SK-N-SH (cell line): ENCODE results near the gene TMEM123. TPM values are rescaled to one million over a fixed set of nuclear protein-coding genes. Genes with fewer than 3 reads are reported as not detected.
"Not testable (repeated sequence)": the region's sequence is repeated elsewhere in the genome, so short reads cannot be mapped to it uniquely, and the experiment has no call there.

Experiments
- CTCF ChIA-PET: fragments of 300-600, 350-600 bp; formaldehyde crosslinking; extraction: SDS; loops from one replicate; lab custom pipeline; 2021; lab: Yijun Ruan, JAX
- POLR2A ChIA-PET: fragments of 350-600 bp; sonication (Branson Sonifier 250); formaldehyde crosslinking; extraction: SDS; loops from one replicate; lab custom pipeline; 2020; ENCODE audit warnings: antibody characterized with exemption, inconsistent platforms; lab: Yijun Ruan, JAX
- DNase-seq: peaks from one replicate; pipeline ENCODE4 v3.0.0; 2012
- H2AFZ ChIP-seq: fragments of 200-600 bp; sonication (generic); 2 replicates; pipeline ENCODE4 v1.8.1; 2016; ENCODE audit warnings: antibody characterized with exemption, mild to moderate bottlenecking, low read depth
- H3F3A ChIP-seq: fragments of 200-600 bp; sonication (generic); replicated peaks from 2 replicates; pipeline ENCODE3; 2016; ENCODE audit warnings: antibody characterized with exemption, mild to moderate bottlenecking; ENCODE audit not compliant: insufficient read depth
- H3K27ac ChIP-seq, 2 experiments: fragments of 200-500 bp in 1 of 2; fragments of 200-600 bp in 1 of 2; sonication (Bioruptor generic) in 1 of 2; sonication (generic), shearing (Covaris generic) in 1 of 2; 2 replicates each; pipeline versions ENCODE4 v1.5.1 to v1.6.1; 2014 to 2016; ENCODE audit warnings: low read depth in 2 of 2, inconsistent platforms in 1 of 2, low read length in 1 of 2, mild to moderate bottlenecking in 1 of 2, mixed read lengths in 1 of 2
- H3K27me3 ChIP-seq: fragments of 200-600 bp; sonication (generic), shearing (Covaris generic); 2 replicates; pipeline ENCODE4 v1.6.1; 2016; ENCODE audit warnings: mixed run types; ENCODE audit not compliant: insufficient read depth
- H3K36me3 ChIP-seq, 2 experiments: fragments of 200-500 bp in 1 of 2; fragments of 200-600 bp in 1 of 2; sonication (Bioruptor generic) in 1 of 2; sonication (generic) in 1 of 2; replicated peaks in 1 of 2; 2 replicates each; pipeline versions ENCODE3 to v1.5.1; 2014 to 2016; ENCODE audit warnings: low read length in 1 of 2, mild to moderate bottlenecking in 1 of 2; ENCODE audit not compliant: insufficient read depth in 2 of 2, control insufficient read depth in 1 of 2
- H3K4me1 ChIP-seq, 2 experiments: fragments of 200-500 bp in 1 of 2; fragments of 200-600 bp in 1 of 2; sonication (Bioruptor generic) in 1 of 2; sonication (generic), shearing (Covaris generic) in 1 of 2; 2 replicates each; pipeline versions ENCODE4 v1.5.1 to v1.6.1; 2014 to 2016; ENCODE audit warnings: low read depth in 1 of 2, low read length in 1 of 2, mixed run types in 1 of 2; ENCODE audit not compliant: insufficient read depth in 2 of 2, control insufficient read depth in 1 of 2
- H3K4me2 ChIP-seq: fragments of 200-600 bp; sonication (generic), shearing (Covaris generic); 2 replicates; pipeline ENCODE4 v1.6.1; 2017; ENCODE audit warnings: mixed run types
- H3K4me3 ChIP-seq, 2 experiments: fragments of 200-500 bp in 1 of 2; fragments of 200-600 bp in 1 of 2; sonication (Bioruptor generic) in 1 of 2; sonication (generic), shearing (Covaris generic) in 1 of 2; 2 replicates each; pipeline versions ENCODE4 v1.5.1 to v1.8.1; 2014 to 2016; ENCODE audit warnings: low read depth in 2 of 2, inconsistent platforms in 1 of 2, low read length in 1 of 2, mild to moderate bottlenecking in 1 of 2, mixed read lengths in 1 of 2, moderate library complexity in 1 of 2
- H3K79me2 ChIP-seq: fragments of 200-600 bp; sonication (generic); 2 replicates; pipeline ENCODE4 v1.8.1; 2017; ENCODE audit warnings: mild to moderate bottlenecking; ENCODE audit not compliant: insufficient read depth
- H3K9ac ChIP-seq: fragments of 200-600 bp; sonication (generic); 2 replicates; pipeline ENCODE4 v1.6.1; 2017; ENCODE audit warnings: mixed run types
- H3K9me2 ChIP-seq: fragments of 200-600 bp; sonication (generic); 2 replicates; pipeline ENCODE4 v1.6.1; 2017; ENCODE audit warnings: mixed run types
- H3K9me3 ChIP-seq: fragments of 200-600 bp; sonication (generic); 2 replicates; pipeline ENCODE4 v1.6.1; 2017; ENCODE audit warnings: mixed run types, mild to moderate bottlenecking, moderate library complexity
- H4K20me1 ChIP-seq: fragments of 200-600 bp; sonication (generic); 2 replicates; pipeline ENCODE4 v1.6.1; 2017; ENCODE audit warnings: mild to moderate bottlenecking, mixed run types; ENCODE audit not compliant: insufficient read depth
- EP300 ChIP-seq, 2 experiments: IDR thresholded peaks; 2 replicates each; pipeline versions ENCODE4 v1.4.0 to v1.6.1; 2012; ENCODE audit warnings: borderline replicate concordance in 1 of 2, low read depth in 1 of 2, low read length in 1 of 2
- FOXJ3 ChIP-seq: sonication (generic); formaldehyde crosslinking; IDR thresholded peaks from 2 replicates; pipeline ENCODE4 v1.5.1; 2020; ENCODE audit warnings: mild to moderate bottlenecking, missing genetic modification reagents
- GABPA ChIP-seq: IDR thresholded peaks from 2 replicates; pipeline ENCODE4 v1.4.0; 2012; ENCODE audit warnings: low read depth, mild to moderate bottlenecking
- GATA2 ChIP-seq: sonication (generic); formaldehyde crosslinking; IDR thresholded peaks from 2 replicates; pipeline ENCODE4 v1.5.0; 2020; ENCODE audit warnings: mild to moderate bottlenecking, missing genetic modification reagents
- IRF3 ChIP-seq: fragments of 150-350 bp; IDR thresholded peaks from 2 replicates; pipeline ENCODE4 v1.6.1; 2016; ENCODE audit warnings: mild to moderate bottlenecking, low read depth, low read length
- MAX ChIP-seq: IDR thresholded peaks from 2 replicates; pipeline ENCODE4 v1.4.0; 2012; ENCODE audit warnings: low read depth
- MXI1 ChIP-seq: IDR thresholded peaks from 2 replicates; pipeline ENCODE4 v1.6.1; 2012; ENCODE audit warnings: mild to moderate bottlenecking, low read depth, low read length, improper control_type of control experiment
- NRF1 ChIP-seq: IDR thresholded peaks from 2 replicates; pipeline ENCODE4 v1.6.1; 2012; ENCODE audit warnings: low read depth, mild to moderate bottlenecking, low read length
- RAD21 ChIP-seq: IDR thresholded peaks from 2 replicates; pipeline ENCODE4 v1.6.1; 2012; ENCODE audit warnings: mild to moderate bottlenecking, low read length
- REST ChIP-seq: IDR thresholded peaks from 2 replicates; pipeline ENCODE4 v1.6.1; 2012; ENCODE audit warnings: mild to moderate bottlenecking, low read depth, low read length, moderate library complexity
- RXRA ChIP-seq: IDR thresholded peaks from 2 replicates; pipeline ENCODE4 v1.4.0; 2012; ENCODE audit warnings: low read depth, mild to moderate bottlenecking, borderline replicate concordance
- TAF1 ChIP-seq: IDR thresholded peaks from 2 replicates; pipeline ENCODE4 v1.6.1; 2012; ENCODE audit warnings: low read depth, mild to moderate bottlenecking, low read length, moderate library complexity, borderline replicate concordance
- TEAD4 ChIP-seq: IDR thresholded peaks from 2 replicates; pipeline ENCODE4 v1.4.0; 2012; ENCODE audit warnings: mild to moderate bottlenecking, borderline replicate concordance; ENCODE audit not compliant: insufficient read depth
- USF1 ChIP-seq: IDR thresholded peaks from 2 replicates; pipeline ENCODE4 v1.4.0; 2012; ENCODE audit warnings: low read depth, borderline replicate concordance
- YY1 ChIP-seq: IDR thresholded peaks from 2 replicates; pipeline ENCODE4 v1.4.0; 2012; ENCODE audit warnings: low read depth, mild to moderate bottlenecking
- WGBS: methylation state at CpG from one replicate; pipeline ENCODE4 v1.1.6; 2017; ENCODE audit warnings: low lambda C conversion rate; 5-methylcytosine and 5-hydroxymethylcytosine counted together
- polyA plus RNA-seq, 3 experiments: library from polyadenylated mRNA; depleted of rRNA; stranded (reverse); fragments of >200 nt; gene quantifications; 2 replicates each; pipeline ENCODE4 v1.2.3, GENCODE V29; 2012
- TF ChIP-seq, protein P1 (sequence below): fragments of 150-350 bp; IDR thresholded peaks from 2 replicates; pipeline ENCODE4 v1.6.1; 2017; ENCODE audit warnings: antibody characterized with exemption, low read length, low read depth, borderline replicate concordance
- TF ChIP-seq, protein P2 (sequence below): IDR thresholded peaks from 2 replicates; pipeline ENCODE4; 2012

The TMEM123 gene
- polyA plus RNA-seq, 1 of the 3 experiments (the other 2 are of a cell fraction): 86.1 TPM

DNA sequence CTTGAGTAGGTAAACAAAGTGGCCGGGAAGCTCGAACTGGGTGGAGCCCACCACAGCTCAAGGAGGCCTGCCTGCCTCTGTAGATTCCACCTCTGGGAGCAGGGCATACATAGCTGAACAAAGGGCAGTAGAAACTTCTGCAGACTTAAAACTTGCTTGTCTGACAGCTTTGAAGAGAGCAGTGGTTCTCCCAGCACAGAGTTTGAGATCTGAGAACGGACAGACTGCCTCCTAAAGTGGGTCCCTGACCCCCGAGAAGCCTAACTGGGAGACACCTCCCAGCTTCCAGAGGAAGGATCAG, 13.6 kb downstream of the TMEM123 start:
- POLR2A ChIA-PET, H3K9me3 ChIP-seq, H3K4me1 ChIP-seq, H2AFZ ChIP-seq, H3K9ac ChIP-seq, H3K4me2 ChIP-seq, CTCF ChIA-PET, H4K20me1 ChIP-seq, DNase-seq, H3K4me3 ChIP-seq, H3F3A ChIP-seq, H3K27me3 ChIP-seq, H3K9me2 ChIP-seq, H3K27ac ChIP-seq: not testable (repeated sequence)
- H3K79me2 ChIP-seq: peaks cover 91% of the 10 kb centered on the region
- H3K36me3 ChIP-seq: peaks cover 0 to 34% of the 10 kb centered on the region in 2 experiments
- 75% methylated on average over 2 of the region's 4 CpGs for WGBS

DNA sequence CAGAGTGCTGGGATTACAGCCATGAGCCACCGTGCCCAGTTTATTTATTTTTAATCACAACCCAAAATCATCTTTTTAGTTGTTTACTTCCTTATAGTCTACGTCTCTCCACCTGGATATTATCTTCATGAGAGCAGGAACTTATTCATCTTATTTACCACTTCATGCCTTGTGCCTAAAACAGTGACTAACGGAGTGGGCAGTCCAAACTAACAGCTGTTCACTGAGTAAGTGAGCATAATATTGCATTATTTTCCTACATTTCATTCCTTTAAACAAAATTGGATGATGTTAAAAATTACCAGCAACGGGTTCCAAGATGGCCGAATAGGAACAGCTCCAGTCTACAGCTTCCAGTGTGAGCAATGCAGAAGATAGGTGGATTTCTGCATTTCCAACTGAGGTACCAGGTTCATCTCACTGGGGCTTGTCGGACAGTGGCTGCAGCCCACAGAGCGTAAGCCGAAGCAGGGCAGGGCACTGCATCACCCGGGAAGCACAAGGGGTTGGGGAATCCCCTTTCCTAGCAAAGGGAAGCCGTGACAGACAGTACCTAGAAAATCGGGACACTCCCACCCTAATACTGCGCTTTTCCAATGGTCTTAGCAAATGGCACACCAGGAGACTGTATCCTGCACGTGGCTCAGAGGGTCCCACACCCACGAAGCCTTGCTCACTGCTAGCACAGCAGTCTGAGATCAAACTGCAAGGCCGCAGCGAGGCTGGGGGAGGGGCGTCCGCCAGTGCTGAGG, 14.1 kb downstream of the TMEM123 start:
- Histone ChIP-seq H2AFZ (no peak overlapping the region), H3K9me3 (no peaks in the 10 kb centered on the region), H3F3A (no peaks in the 10 kb centered on the region), H3K4me3 (no peak overlapping the region), H3K9me2 (no peaks in the 10 kb centered on the region), H3K9ac (no peak overlapping the region), H3K36me3 (peaks cover 0 to 38% of the 10 kb centered on the region in 2 experiments), H3K4me1 (no peaks in the 10 kb centered on the region; a peak in 1 of 4 replicates), H3K27ac (no peak overlapping the region), H3K27me3 (no peaks in the 10 kb centered on the region), H3K4me2 (no peak overlapping the region), H4K20me1 (no peaks in the 10 kb centered on the region), H3K79me2 (peaks cover 86% of the 10 kb centered on the region)
- DNase-seq: no peak
- WGBS: 92% methylated on average over 15 of the region's 18 CpGs
- POLR2A ChIA-PET: no interaction called here
- CTCF ChIA-PET: no interaction called here
- TF ChIP-seq MAX (no peak), IRF3 (no peak), REST (no peak), FOXJ3 (CRISPR knock-in tag) (no peak), RXRA (no peak), RAD21 (no peak), EP300 (IDR thresholded peaks at IDR 0.05; ENCODE audit: borderline replicate concordance in 1 of 2, low read depth in 1 of 2, low read length in 1 of 2) (no peak), YY1 (no peak), MXI1 (no peak), NRF1 (no peak), TAF1 (no peak), TEAD4 (no peak), USF1 (no peak), GABPA (no peak), GATA2 (CRISPR knock-in tag) (no peak)
- TF ChIP-seq, protein P1, sequence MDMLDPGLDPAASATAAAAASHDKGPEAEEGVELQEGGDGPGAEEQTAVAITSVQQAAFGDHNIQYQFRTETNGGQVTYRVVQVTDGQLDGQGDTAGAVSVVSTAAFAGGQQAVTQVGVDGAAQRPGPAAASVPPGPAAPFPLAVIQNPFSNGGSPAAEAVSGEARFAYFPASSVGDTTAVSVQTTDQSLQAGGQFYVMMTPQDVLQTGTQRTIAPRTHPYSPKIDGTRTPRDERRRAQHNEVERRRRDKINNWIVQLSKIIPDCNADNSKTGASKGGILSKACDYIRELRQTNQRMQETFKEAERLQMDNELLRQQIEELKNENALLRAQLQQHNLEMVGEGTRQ: no peak
- TF ChIP-seq, protein P2, sequence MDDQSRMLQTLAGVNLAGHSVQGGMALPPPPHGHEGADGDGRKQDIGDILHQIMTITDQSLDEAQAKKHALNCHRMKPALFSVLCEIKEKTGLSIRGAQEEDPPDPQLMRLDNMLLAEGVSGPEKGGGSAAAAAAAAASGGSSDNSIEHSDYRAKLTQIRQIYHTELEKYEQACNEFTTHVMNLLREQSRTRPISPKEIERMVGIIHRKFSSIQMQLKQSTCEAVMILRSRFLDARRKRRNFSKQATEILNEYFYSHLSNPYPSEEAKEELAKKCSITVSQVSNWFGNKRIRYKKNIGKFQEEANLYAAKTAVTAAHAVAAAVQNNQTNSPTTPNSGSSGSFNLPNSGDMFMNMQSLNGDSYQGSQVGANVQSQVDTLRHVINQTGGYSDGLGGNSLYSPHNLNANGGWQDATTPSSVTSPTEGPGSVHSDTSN: no peak
